ENCODE data around the gene SEPTIN2.
"Not testable (repeated sequence)": the region's sequence is repeated elsewhere in the genome, so short reads cannot be mapped to it uniquely, and the experiment has no call there.

The SEPTIN2 gene

DNA sequence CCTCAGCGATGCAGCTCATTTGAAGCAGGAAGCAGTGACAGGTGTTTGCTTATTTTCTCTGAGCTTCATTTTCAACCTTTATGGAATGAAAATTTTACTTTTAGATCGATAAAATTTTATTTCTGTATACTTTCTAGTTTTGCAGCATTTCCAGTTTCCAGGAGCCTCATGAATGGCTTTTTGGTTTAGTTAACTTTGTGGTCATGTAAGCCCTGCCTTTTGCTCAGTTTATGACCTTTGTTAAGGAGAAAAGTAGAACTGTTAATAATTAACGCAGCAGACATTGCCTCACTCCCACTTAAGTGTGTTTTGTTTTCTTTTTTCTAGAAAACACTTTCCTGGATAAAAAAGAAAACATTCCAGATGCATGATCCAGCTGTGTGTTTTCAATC, 35.9 kb downstream of the SEPTIN2 start:
- no peak for DNase-seq

DNA sequence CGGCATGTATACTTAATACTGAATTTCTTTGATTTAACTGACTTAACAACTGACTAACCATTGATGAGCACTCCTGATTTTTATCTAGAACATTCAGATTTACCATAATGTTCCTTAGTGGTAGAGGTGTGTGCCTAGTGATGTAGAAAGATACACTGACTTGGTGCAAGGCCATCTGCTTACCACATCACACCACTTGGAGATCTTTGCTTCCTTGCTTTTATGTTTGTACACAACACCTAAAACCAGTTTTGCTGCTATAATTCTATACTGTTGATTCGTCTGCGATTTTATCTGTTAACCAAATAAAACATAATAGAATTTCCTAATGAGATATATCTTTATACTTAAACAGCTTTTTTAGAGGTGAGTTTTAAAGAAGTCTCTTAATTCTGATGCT, 36.5 kb downstream of the SEPTIN2 start:
- no peak for DNase-seq

DNA sequence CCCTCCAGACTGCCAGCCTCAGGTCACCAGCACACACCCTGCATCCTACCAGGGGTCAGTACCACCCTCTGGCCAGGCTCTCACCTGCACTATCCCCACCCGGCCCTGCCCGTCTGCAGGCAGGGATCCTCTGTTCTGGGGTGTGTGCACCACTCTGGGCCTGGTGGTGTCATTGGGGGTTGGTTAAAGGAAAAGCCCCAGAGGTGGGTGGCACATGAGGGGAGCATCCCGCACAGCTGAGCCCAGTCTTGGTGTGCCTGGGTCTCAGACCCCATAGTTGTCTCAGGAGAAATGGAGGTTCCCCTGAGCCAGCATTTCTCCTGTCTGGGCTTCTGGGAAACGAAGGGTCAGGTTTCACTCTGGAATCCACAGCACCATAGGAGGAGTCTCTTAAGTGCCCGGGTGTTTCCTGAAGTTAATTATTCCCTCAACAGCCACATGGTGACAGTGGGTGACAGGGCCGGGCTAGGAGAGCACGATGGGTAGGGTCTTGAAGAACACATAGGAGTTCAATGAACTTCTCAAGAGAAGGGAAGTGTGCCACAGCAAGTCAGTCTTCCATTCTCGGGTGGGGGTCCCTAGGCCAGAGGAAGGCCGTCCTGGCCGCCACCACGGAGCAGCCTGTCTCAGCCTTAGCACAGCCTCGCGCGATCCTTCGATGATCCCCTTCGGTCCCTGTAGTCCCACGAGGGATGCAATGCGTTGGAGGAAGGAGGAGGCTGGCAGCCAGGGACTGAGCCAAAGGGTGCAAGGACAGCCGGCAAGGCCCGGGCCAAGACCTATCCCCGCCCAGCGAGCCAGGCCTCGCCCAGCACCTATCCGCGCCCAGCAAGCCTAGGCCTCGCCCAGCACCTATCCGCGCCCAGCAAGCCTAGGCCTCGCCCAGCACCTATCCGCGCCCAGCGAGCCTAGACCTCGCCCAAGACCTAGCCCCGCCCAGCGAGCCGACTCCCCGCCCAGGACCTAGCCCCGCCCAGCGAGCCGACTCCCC, 39.2 kb downstream of the SEPTIN2 start:
- DNase-seq = peak; percentile 65

DNA sequence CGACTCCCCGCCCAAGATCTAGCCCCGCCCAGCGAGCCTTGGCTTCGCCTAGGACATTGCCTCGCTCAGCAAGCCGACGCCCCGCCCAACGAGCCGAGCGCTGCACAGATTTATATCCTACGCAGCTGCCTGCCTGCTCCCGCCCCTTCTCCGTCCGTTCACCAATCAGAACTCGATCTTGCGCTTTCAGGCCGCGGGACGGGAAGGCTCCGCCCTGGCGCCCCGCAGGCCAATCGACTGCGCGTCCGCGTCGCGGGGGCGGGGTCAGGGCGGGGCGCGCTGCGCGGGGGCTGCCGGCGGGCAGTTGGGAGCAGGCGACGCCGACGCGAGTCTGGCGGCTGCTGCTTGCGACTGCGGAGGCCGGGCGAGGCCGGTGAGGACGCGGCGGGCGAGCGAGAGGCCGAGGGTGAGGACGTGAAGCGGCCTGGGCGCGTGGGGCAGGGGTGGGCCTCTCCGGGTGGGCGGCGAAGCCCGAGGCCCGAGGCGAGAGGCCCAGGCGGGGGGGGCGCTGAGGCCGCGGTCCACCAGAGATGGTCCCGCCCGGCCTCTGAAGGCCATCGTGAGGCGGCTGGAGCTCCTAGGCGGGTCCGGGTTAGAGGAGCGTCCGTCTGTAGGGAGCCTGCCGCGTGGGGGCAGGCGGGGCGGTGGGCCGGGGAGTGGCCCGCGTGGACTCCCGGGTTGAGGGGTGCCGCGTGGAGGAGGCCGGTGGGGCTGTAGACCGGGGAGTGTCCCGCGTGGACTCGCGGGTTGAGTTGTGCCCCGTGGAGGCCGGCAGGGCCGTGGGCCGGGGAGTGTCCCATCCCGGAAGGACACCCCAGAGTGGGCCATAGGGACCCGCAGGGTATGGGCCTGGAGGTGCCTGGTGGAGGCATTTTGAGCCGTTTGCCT, 40.5 kb downstream of the SEPTIN2 start, which contains the start of gene FARP2:
TSS of gene FARP2 (plus strand) at position 303 of the 888 bp plus-strand sequence. CDS start 16,823 bp downstream, outside the sequence.
- DNase-seq = peak; percentile 99

DNA sequence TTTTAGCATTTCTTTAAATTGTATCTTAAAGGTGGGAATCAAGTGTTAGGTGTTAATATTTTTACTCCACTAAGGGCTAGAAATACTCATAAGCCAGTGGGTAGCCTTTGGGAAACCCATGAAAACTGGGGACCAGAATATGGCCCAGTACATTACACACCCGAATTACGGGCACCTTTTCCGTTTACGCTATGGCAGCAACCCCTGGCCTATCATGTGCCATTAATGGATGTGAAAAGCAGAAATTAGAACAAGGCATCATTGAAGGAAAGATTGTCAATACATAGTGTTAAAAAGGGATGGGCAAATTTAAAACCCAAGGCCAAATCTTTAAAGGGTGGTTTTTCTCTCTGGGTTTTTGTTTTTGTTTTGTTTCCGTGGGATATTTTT, 41.1 kb downstream of the SEPTIN2 start:
- no peak for DNase-seq

DNA sequence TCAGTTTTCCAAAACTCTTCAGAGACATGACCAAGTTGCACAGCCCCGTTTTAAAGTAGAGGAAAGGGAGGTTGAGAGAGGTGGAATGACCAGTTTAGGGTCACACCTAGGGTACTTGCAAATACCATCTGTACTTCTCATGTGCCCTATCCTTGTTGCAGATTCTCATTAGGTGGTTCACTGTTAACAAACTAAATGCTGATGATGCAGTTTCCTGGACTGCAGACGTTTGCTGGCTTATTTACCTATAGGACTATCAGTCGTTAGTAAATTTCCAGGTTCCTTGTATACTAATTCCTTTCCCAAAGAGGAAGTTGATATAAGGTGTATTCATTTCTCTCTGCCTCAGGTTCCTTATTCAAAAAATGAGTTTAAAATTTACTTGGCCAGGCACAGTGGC, 41.8 kb downstream of the SEPTIN2 start:
- no peak for DNase-seq

DNA sequence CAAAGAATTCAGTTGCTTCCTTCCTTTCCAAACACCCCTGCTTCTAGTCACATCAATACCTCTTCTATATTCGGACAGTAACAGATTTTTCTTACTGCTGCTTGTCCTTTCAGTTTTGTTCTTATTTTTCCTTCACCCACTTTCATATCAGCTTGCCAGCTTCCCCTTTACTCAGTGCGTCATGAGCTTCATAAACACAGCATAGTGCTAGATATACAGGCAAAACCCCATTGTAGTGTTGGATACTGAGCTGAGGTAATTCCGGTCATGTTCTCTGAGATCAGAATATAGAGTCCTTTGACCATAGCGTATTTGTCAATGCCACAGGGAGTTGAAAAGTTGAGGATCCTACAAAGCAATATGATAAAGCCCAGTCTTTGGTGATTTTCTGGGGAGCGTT, 42.7 kb downstream of the SEPTIN2 start:
- peak; percentile 95 for DNase-seq

DNA sequence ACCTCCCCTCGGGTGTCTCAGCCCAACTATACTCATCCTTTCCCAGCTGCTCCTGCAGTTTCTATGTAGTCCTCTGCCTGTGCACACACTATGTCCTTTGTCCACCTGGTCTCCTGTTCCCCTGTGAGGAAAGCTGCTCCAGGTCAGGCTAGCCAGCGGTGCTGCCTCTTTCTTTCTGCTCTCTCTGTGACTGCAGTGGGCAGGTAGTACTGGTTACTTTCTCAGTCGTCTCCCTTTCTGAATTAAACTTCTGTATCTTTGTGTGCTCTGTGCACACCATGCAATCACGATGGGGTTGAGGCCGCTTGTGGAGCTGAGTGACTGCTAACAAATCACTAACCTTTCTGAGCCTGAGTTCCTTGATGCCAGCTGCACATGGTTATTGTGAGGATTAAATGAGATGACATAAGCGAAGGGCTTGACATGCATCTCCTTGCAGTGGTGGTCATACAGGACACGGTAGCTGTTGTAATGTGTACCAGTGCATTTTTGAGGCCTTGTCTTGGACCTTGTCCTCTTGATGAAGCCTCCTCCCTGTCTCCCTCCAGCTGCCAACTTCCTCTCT, 43.8 kb downstream of the SEPTIN2 start:
- DNase-seq = no peak

DNA sequence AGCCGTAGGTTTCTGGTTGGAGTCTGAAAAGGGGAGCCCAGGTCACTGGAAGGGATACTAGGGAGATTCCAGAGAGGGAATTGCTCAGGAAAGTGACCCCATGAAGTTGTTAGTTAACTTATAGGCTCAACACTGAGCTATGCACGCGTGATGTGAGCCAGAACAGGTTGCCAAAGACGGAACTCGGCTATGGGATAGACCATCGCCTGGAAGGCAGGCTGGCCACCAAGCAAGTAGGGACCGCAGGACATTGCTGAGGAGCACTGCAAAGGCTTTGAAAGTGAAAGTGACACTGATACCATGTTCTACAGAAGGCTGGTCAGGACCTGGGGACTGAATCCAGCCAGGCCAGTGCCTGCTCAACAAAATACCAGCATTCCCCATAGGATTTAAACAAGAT, 47.7 kb downstream of the SEPTIN2 start:
- DNase-seq = peak; percentile 2

DNA sequence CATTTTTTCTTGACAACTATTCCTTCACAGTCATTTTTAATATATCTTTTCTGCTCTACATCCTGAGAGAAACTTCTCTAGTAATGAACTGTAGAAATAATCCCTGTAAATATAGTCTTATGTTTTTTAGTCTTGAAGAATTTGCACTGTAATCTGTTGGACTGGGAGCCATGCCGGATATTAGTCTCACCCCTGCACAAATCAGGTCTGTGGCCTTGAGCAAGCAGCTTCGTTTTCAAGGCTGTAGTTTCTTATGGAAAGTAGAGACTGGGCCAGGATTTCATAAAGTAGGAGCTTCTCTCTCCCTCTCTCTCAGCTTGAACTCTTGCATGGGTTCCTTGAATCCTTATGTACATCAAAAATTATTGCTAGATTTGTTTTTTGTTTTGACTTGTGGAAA, 49.1 kb downstream of the SEPTIN2 start:
- DNase-seq = no peak

DNA sequence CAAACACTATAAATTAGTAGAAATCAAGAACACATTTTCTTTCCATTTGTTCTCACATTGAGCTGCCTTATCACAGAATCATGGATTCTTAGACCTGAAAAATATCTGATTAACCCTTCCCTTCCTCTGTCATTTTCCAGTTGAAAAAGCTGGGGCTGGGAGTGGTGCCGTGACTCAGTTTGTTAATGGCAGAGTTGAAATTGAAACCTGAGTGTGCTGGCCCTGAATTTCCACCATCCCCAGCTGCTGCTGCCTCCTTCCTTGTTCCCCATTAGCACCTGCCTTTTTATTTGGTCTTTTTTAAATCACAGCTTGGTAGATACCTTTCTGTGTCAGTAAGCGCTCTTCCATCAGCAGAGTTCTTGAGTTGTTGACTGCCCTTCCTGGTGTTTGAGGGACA, 51.0 kb downstream of the SEPTIN2 start:
- DNase-seq = no peak

DNA sequence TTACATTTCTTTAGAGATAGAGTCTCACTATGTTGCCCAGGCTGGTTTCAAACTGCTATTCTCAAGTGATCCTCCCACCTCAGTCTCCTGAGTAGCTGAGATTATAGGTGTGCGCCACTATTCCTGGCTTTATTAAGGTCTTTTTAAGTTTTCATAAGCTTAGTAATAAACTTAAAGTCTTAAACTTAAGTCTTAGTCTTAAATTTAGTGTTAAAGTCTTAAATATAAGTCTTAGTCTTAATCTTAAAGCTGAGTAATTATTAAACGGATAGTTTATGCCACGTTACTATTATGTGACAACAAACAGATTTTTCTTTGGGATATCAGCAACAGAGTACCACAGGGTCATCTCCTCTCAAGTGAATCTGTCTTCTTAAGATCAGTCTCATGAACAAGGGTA, 52.9 kb downstream of the SEPTIN2 start:
- DNase-seq = no peak

DNA sequence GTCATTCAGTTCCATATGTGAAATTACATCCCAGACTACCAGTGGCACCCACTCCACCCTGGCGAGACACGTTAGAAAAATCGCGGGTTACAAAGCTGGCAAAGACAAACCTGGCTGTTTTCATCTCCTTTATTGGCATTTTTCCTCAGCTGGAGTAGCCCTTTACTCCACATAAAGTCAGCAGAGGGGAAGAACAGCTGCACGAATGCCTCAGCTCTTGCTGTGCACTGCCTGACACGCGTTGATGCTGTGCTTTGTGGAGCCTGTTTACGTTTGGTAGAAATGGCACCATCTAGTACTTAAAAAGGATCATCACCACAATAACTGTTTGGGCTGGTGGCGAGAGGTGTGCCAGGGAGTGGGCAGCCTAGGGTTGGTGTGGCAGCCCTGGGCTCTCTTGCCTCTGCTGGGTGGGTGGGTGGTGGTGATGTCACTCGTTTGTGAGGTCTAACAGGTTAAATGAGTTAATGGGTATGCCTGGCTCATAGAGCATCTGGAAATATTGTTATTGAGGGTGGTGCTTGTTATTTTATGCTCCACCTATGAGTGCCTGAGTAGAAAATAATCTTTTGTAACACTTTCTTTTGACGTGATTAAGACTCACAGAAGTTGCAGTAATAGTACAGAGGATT, 56.8 kb downstream of the SEPTIN2 start:
- DNase-seq = no peak

DNA sequence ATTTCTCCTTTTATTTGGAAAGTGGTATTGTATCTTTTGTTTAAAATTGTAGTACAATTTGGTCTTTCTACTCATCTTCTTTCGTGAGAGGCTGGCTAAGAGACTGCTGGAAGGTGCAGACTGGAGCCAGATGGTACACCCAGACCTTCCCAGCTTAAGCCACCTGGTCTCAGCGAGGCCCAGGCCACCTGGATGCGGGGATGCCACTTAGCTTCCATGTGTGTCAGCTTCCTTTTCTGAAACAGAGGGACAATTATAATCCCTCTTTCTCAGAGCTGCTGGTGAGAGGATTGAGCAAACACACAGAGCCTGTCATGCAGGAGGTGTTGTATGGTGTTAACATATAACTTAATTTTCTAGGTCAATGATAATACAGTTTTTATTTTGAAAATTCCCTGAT, 57.7 kb downstream of the SEPTIN2 start:
- DNase-seq = no peak

DNA sequence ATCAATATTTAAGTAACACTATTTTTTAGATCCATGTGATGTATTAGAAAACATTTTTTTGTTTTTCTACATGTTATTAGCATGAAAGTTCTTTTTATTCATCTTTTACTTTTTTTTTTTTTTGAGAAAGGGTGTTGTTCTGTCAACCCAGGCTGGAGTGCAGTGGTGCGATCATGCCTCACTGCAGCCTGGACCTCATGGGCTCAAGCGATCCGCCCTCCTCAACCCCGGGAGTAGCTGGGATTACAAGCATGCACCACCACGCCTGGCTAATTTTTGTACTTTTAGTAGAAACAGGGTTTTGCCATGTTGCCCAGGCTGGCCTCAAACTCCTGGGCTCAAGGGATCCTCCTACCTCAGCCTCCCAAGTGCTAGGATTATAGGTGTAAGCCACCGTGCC, 58.2 kb downstream of the SEPTIN2 start:
- not testable (repeated sequence) for DNase-seq

DNA sequence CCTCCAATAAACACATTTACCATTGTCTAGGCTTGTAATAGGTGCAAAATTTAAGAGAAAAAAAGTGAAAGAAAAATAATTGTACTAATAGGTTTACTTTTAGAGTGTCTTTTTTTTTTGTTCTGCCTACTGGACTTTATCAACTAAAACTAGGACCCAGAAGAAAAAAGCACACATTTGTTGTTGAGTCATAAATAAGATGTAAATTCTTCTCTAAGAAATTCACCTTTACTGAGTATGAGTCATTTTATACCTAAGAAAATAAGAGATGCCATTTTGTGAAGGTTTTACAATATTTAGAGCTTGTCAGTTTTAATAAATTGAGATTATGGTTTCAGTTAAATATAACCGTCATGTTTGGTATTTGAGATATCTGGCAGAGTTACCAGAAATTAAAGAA, 59.6 kb downstream of the SEPTIN2 start:
- DNase-seq = no peak

DNA sequence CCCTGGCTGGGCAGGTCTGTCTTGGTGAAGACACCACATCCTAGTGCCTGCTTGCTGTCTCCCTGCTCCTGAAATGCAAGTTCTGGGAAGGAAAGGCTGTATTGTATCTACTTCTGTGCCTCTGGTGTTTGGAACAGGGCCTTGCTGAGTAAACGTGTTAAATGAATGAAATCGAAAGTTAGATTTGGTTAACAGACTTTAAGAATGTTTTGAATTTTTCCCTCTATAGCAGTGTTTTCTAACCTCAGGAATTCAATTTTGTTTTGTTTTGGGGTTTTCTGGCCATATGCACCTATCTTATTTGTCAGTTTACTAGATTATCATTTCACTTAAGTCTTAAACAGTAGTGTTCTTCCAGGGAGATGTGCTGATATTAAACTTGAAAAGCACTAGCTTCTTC, 61.1 kb downstream of the SEPTIN2 start:
- no peak for DNase-seq

DNA sequence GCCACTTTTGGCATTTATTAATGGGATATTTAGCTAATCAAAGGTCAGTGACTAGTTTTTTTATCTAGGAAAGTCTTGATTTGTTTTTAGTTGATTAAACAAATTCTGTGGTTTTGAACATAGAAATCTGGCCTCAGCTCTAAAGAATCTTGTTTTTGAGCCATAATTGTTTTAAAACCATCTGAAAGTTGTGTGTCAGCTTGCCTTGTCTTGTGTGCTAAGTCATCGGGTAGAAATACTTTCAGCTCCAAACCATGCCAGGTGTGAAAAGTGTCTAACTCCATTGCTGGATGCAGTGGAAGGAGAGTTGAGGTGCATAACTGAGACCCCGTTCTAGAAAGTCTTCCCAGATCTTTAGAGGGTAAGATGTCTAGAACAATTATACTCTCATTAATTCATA, 63.1 kb downstream of the SEPTIN2 start:
- no peak for DNase-seq

DNA sequence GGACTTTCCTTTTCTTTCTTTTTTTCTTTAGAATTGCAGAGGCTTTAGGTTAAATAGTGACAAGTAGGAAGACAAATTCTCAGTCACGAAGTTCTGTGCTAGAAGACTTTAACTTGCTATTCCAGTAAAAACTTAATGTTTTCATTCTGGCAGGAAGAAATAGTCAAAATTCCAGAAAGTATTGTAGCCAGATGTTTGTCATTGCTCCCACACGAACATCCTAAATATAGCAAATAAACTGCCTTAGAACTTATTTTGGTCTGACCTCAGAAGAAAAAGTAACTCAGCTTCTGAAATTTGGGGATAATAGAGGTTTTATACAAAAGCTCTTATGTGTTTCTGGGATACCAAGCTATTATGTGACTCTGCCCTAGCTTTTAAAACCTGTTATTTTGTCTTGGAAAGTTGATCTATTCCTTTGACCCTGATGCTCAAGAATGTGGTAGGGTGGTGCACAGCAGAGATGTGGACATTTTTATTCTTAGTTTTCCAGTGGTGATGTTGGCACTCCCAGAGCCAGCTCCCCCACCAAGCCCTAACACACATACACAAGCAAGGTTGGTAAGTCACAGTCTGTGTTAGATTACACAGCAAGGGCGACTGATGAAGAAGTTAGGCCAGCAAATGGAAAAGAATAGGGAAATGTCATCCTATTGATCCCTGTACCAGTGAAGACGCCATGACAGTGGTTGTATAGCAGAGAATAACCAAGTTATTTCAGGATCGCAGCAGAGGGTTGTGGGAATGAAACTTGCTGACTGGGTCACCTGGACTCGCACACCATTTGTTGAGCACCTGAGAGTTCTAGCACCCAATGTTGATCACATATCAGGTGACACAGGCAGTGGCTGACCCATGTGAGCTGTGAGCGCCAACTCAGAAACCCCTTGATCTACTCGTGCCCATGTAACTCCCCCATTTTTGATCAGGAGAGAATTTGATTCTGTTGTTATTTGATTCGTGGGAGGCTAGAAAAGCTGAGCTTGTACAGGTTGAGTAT, 64.1 kb downstream of the SEPTIN2 start:
- no peak for DNase-seq

DNA sequence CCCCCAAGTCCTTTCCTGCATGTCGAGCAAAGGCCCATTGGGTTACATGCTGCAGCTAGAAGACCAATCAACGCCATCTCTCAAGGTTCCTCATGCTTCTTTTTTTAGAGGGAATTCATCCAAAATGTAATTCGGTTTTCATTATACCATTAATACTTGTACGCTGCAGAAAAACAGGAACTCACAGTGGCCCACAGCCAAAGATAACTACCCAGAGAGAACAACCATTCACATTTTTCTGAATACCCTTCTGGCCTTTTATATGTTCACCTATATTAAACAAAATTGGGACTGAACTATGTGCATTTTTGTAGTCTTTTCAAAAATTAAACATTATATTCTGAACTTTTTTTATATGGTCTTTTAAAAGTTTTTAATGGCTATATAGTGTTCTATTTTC, 66.1 kb downstream of the SEPTIN2 start:
- no peak for DNase-seq

DNA sequence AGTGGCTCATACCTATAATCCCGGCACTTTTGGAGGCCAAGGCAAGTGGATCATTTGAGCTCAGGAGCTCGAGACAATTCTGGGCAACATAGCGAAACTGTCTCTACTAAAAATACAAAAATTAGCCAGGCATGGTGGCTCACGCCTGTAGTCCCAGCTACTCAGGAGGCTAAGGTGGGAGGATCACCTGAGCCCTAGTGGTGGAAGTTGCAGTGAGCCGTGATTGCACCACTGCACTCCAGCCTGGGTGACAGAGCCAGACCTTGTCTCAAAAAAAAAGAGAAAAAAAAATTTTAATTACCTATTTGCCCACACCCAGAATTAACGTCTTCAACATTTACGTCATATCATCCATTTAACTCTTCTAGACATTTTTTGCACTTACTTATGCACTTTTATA, 69.7 kb downstream of the SEPTIN2 start:
- not testable (repeated sequence) for DNase-seq

DNA sequence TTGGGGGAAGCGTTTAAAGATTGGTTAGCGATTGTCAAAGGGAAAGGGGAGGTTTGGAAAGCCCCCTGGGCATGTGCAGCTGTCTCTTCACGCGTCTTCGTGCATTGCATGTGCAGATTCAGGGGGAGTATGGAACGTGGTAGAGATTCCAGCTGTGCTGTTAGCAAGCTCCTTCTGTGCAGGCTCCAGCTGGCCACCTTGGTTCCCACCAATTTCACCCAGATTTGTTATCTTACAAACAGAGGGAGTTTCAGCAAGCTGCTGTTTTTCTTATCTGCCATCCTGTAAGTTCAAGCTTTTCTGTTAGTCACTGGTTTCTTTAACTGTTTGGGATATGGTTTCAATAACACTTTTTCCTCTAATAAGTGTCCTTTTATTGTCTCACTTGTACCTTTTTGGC, 70.8 kb downstream of the SEPTIN2 start:
- DNase-seq = no peak

All from inflammatory macrophage treated with lipopolysaccharide for 4 hours (primary cell).